ENCODE results near the gene SCN9A.

- TF ChIP-seq EZH2phosphoT487 (IDR thresholded peaks at IDR 0.05; ENCODE audit: borderline replicate concordance, low read length) (no peak), CTCF (IDR thresholded peaks at IDR 0.05; ENCODE audit: low read depth, low read length, poor library complexity, severe bottlenecking) (no peak)
Observed at GRCh38 chr2:166417669-166418068, 41.9 kb upstream of the SCN9A start.
